Measurements from ENCODE around the gene SGK2.
"Not testable (repeated sequence)": the region's sequence is repeated elsewhere in the genome, so short reads cannot be mapped to it uniquely, and the experiment has no call there.

SGK2 gene

GRCh38 chr20:43601960-43602359, 43.1 kb downstream of the SGK2 start:
- DNase-seq (ENCODE audit: low read depth in 2 of 2) = not testable (repeated sequence)

DNA sequence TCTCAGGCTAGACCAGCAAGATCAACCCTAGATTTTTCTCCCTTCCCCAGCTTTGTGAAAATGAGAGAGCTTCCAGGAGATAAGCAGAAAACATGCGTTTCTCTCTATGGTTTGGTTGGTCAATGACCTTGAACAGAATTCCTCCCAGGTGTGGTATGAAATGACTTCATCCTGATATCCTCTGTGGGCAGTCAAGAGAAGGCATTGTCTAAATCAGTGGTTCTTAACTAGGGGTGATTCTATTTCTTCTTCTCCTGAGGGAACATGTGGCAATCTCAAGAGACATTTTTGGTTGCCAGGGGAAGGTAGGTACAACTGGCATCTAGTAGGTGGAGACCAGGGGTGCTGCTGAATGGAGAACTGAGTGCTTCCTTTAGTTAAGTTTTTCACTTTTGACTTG, 44.3 kb downstream of the SGK2 start:
- DNase-seq (ENCODE audit: low read depth in 2 of 2) = no peak

GRCh38 chr20:43605715-43606114, 46.9 kb downstream of the SGK2 start:
- DNase-seq (ENCODE audit: low read depth in 2 of 2) = no peak

DNA sequence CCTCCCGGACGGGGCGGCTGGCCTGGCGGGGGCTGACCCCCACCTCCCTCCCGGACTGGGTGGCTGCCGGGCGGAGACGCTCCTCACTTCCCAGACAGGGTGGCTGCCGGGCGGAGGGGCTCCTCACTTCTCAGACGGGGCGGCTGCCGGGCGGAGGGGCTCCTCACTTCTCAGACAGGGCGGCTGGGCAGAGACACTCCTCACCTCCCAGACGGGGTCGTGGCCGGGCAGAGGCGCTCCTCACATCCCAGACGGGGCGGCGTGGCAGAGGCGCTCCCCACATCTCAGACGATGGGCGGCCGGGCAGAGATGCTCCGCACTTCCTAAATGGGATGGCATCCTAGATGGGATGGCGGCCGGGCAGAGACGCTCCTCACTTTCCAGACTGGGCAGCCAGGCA, 48.5 kb downstream of the SGK2 start:
- not testable (repeated sequence) for DNase-seq (ENCODE audit: low read depth in 2 of 2)

DNA sequence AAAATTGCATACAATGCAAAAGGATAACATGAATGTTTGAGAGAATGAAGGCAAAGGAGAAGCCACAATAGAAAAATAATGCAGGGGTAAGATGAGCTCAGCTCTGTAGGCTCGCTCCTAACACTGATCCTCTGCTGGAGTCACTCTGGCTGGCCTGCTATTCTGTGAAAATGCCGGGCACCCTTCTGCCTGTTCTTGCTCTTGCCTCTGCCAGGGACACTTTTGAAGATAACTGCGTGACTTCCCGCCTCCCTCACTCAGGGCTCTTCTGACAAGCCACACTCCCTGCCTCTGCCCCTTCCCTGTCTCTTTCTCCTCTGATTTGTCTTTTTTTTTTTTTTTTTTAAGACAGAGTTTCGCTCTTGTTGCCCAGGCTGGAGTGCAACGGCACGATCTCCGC, 72.8 kb downstream of the SGK2 start:
- DNase-seq (ENCODE audit: low read depth in 2 of 2) = no peak
